Nephron progenitor cell (in vitro differentiated cells): ENCODE data around the gene LCORL.

Experiments
- DNase-seq: peaks from one replicate; pipeline ENCODE4 v3.0.0; 2021
- H3K27ac Mint-ChIP-seq: 2 replicates; pipeline ENCODE4 v1.8.0; 2021; ENCODE audit warnings: mild to moderate bottlenecking, moderate library complexity, mixed read lengths
- H3K27me3 Mint-ChIP-seq: 2 replicates; pipeline ENCODE4 v1.8.0; 2021; ENCODE audit warnings: mild to moderate bottlenecking, low read depth, mixed read lengths; ENCODE audit not compliant: poor library complexity
- H3K36me3 Mint-ChIP-seq: 2 replicates; pipeline ENCODE4 v1.8.0; 2021; ENCODE audit warnings: low read depth, mixed read lengths
- H3K4me1 Mint-ChIP-seq: 2 replicates; pipeline ENCODE4 v1.8.0; 2021; ENCODE audit warnings: mixed read lengths
- H3K4me3 Mint-ChIP-seq: 2 replicates; pipeline ENCODE4 v1.8.0; 2021; ENCODE audit warnings: mild to moderate bottlenecking, moderate library complexity, mixed read lengths
- H3K9me3 Mint-ChIP-seq: 2 replicates; pipeline ENCODE4 v1.8.0; 2021; ENCODE audit warnings: mild to moderate bottlenecking, moderate library complexity, mixed read lengths
- TF ChIP-seq, protein P1 (sequence below): fragments of 200-600 bp; sonication (generic); IDR thresholded peaks from 2 replicates; pipeline ENCODE4 v1.5.0; 2021; ENCODE audit warnings: antibody characterized with exemption

Gene LCORL

GRCh38 chr4:18056030-18056429, 34.5 kb upstream of the LCORL start:
- H3K9me3 Mint-ChIP-seq: no peaks in the 10 kb centered on the region

GRCh38 chr4:18052158-18052557, 30.6 kb upstream of the LCORL start:
- peaks cover 7% of the 10 kb centered on the region for H3K27me3 Mint-ChIP-seq
- H3K27ac Mint-ChIP-seq: no peak overlapping the region
- no peaks in the 10 kb centered on the region for H3K4me1 Mint-ChIP-seq
- TF ChIP-seq, protein P1, sequence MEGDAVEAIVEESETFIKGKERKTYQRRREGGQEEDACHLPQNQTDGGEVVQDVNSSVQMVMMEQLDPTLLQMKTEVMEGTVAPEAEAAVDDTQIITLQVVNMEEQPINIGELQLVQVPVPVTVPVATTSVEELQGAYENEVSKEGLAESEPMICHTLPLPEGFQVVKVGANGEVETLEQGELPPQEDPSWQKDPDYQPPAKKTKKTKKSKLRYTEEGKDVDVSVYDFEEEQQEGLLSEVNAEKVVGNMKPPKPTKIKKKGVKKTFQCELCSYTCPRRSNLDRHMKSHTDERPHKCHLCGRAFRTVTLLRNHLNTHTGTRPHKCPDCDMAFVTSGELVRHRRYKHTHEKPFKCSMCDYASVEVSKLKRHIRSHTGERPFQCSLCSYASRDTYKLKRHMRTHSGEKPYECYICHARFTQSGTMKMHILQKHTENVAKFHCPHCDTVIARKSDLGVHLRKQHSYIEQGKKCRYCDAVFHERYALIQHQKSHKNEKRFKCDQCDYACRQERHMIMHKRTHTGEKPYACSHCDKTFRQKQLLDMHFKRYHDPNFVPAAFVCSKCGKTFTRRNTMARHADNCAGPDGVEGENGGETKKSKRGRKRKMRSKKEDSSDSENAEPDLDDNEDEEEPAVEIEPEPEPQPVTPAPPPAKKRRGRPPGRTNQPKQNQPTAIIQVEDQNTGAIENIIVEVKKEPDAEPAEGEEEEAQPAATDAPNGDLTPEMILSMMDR: no peak
- no peak for DNase-seq
- no peaks in the 10 kb centered on the region for H3K36me3 Mint-ChIP-seq
- H3K4me3 Mint-ChIP-seq: no peak overlapping the region
- H3K9me3 Mint-ChIP-seq: no peaks in the 10 kb centered on the region

More at GRCh38 chr4:18056030-18056429, 34.5 kb upstream of the LCORL start:
- no peak for DNase-seq
- TF ChIP-seq, protein P1: no peak
- Mint-ChIP-seq H3K36me3 (no peaks in the 10 kb centered on the region), H3K4me3 (no peak overlapping the region), H3K27me3 (peaks cover 7% of the 10 kb centered on the region), H3K4me1 (no peaks in the 10 kb centered on the region), H3K27ac (no peak overlapping the region)

DNA sequence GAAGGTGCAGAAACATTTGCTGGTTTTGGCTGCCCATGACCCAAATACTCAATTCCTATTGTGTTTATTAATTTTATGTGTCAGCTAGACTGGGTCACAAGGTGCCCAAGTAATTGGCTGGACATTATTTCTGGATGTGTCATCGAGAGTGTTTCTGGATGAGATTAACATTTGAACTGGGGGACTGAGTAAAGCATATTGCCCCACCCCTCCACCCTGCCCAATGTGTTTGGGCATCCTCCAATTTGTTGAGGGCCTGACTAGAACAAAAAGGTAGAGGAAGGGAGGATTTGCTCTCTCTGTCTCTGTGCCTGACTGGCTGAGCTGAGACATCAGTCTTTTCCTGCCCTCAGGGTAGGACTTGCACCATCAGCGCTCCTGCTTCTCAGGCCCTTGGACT, 29.7 kb upstream of the LCORL start:
- H3K27ac Mint-ChIP-seq: no peak overlapping the region
- H3K4me1 Mint-ChIP-seq: no peaks in the 10 kb centered on the region
- H3K4me3 Mint-ChIP-seq: no peak overlapping the region
- no peaks in the 10 kb centered on the region for H3K9me3 Mint-ChIP-seq
- DNase-seq: no peak
- TF ChIP-seq, protein P1: no peak
- H3K36me3 Mint-ChIP-seq: no peaks in the 10 kb centered on the region
- H3K27me3 Mint-ChIP-seq: peaks cover 7% of the 10 kb centered on the region

DNA sequence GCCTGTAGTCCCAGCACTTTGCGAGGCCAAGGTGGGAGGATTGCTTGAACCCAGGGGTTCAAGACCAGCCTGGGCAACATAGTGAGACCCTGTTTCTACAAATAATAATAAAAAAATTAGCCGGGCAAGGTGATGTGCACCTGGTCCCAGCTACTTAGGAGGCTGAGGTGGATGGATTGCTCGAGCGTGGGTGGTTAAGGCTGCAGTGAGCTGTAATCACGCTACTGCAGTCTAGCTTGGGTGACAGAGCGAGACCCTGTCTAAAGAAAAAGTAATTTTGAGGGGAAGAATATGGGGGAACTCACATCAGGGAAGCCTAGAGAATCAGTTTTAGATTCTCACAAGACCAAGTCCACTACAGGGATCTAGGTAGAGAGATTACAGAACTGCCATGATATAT, 28.9 kb upstream of the LCORL start:
- DNase-seq: no peak
- TF ChIP-seq, protein P1: no peak
- Mint-ChIP-seq H3K9me3 (no peaks in the 10 kb centered on the region), H3K27ac (no peak overlapping the region), H3K27me3 (peaks cover 4% of the 10 kb centered on the region), H3K4me3 (no peak overlapping the region), H3K36me3 (no peaks in the 10 kb centered on the region), H3K4me1 (no peaks in the 10 kb centered on the region)

DNA sequence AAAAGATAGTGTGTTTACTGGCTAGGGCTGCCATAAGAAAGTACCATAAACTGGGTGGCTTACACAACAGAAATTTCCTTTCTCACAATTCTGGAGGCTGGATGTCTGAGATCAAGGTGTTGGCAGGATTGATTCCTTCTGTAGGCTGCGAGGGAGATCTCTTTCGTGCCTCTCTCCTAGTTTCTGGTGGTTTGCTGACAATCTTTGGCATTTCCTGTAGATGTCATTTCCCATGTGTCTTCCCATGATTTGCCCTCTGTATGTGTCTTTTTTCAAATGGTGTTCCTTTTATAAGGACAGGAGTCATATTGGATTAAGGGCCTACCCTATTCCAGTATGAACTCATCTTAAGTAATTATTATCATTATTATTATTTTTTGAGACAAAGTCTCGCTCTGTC, 27.9 kb upstream of the LCORL start:
- TF ChIP-seq, protein P1: no peak
- Mint-ChIP-seq H3K27ac (no peak overlapping the region), H3K4me1 (no peaks in the 10 kb centered on the region), H3K27me3 (peaks cover 3% of the 10 kb centered on the region), H3K36me3 (no peaks in the 10 kb centered on the region), H3K4me3 (no peak overlapping the region), H3K9me3 (no peaks in the 10 kb centered on the region)
- no peak for DNase-seq

DNA sequence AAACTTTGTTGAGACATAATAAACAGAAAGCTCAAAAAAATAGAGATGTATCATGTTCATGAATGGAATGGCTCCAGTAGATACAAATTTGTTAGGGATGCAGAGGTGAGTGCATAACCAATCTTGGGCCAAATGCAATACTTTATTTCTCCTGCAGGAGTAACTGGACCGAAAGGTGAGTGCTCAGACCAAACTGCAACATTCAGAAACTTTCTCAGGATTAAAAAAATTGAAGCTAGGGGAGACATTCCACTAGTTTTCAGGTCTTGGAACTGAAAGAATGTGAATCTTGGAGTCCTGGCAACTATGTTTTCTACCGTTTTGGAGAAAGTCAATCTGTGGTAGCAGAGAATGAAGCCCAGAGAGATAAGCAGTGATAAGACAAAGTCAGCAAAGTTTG, 21.2 kb upstream of the LCORL start:
- Mint-ChIP-seq H3K9me3 (no peaks in the 10 kb centered on the region), H3K27me3 (peaks cover 3% of the 10 kb centered on the region), H3K36me3 (no peaks in the 10 kb centered on the region), H3K4me3 (no peak overlapping the region), H3K4me1 (no peaks in the 10 kb centered on the region), H3K27ac (no peak overlapping the region)
- DNase-seq: no peak
- TF ChIP-seq, protein P1: peak; percentile 38
